NCI-H2196 treated with DMSO at 0.1 percent for 48 hours (cell line): ENCODE data around the gene COX8C.

ENCODE experiments used
- DNase-seq: peaks from one replicate; lab custom pipeline; 2025; ENCODE audit not compliant: unreplicated experiment; lab: John Stamatoyannopoulos, UW

The COX8C gene

GRCh38 chr14:93346926-93347721, at the start of gene COX8C:
COX8C (plus strand) TSS chr14:93347182; CDS start chr14:93347269, 87 bp downstream.
- DNase-seq: no peak

DNA sequence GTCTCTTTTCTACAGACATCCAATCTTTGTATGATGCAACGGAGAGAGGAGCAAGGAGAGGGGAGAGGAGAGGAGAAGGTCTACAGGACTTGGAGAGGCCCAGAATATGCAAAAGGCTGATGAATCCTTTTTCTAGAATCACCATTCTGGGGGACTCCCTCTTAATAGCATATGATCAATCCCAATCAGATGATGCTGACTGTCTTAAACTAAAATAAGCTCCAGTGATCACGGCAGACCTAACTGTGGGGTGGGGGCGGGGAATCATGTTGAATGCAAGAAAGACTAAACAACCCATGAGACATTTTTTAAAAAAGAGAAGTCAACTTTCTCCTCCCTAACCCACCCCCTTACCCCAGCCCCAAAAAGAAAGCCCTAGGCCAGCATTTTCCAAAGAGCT, 47.6 kb upstream of the COX8C start:
- no peak for DNase-seq

DNA sequence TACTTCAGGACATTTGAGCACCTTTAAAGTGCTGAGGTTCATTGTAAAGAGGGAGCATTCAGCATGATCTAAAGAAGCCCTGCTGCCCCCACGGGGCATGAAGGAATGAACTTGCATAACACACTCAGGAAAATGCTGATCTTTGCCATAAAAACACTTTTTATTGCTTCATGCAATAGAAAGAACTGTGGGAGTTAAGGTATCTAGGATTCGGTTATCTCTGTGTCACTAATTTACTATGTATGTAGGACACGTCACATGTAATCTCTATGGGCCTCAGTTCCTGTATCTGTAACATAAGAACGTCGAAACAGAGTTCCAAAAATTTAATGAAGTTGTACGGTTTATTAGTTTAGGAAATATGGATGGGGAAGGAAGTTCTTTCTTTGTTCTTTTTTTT, 47.1 kb upstream of the COX8C start:
- DNase-seq: no peak

- no peak for DNase-seq
Observed at GRCh38 chr14:93301821-93302447, 45.0 kb upstream of the COX8C start.

DNA sequence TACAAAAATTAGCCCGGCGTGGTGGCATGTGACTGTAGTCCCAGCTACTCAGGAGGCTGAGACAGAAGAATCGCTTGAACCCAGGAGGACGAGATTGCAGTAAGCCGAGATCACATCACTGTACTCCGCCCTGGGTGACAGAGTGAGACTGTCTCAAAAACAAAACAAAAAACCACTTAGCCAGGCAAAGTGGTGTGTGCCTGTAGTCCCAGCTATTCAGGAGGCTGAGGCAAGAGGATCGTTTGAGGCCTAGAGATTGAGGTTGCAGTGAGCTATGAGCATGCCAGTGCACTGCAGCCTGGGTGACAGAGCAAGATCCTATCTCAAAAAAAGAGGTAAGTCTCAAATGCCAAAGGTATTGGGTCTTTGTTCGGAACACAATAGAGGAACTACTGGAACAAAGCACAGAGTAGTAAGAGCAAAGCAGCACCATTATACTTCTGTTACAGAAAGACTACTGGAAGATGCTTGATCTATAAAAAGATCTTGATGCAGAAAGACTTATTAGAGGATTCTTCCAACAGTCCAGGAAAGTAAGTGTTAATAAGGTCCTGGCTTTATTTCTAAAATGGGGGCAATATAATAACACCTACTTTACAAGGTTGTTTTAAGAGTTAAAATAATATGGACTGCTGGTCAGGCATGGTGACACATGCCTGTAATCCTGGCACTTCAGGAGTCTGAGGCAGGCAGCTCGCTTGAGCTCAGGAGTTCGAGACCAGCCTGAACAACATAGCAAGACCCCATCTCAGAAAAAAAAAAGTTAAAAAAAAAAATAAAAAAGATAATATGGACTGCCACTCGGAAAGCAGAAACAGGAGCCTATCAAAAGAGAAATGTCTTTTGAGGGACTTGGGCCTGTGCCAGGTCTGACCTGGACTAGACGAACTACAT, 44.0 kb upstream of the COX8C start:
- DNase-seq: no peak

- no peak for DNase-seq
Observed at GRCh38 chr14:93303659-93304058, 43.3 kb upstream of the COX8C start.

- no peak for DNase-seq
Observed at GRCh38 chr14:93304771-93305170, 42.2 kb upstream of the COX8C start.

DNA sequence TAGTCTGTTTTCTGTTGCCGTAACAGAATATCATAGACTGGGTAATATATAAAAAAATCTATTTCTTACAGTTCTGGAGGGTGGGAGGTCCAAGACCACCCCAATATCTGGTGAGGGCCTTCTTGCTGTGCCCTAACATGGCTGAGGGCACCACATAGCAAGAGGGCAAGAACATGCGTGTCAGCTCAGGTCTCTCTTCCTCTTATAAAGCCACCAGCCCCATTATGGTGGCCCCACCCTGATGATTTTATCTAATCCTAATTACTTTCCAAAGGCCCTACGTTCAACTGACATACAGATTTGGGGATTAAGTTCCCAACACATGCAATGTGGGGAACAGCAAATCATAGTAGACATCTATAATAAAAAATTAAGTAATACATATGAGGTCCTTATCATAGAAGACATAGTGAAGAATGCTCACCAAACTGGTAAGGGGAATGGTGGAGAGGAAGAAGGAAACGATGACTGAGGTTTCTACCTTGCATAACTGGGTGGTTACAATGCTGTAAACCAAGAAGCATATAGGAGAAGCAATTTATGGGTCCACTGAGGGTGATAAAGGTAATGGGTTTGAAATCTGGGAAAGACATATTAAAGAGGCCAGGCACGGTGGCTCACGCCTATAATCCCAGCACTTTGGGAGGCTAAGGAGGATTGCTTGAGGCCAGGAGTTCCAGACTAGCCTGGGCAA, 41.1 kb upstream of the COX8C start:
- no peak for DNase-seq

DNA sequence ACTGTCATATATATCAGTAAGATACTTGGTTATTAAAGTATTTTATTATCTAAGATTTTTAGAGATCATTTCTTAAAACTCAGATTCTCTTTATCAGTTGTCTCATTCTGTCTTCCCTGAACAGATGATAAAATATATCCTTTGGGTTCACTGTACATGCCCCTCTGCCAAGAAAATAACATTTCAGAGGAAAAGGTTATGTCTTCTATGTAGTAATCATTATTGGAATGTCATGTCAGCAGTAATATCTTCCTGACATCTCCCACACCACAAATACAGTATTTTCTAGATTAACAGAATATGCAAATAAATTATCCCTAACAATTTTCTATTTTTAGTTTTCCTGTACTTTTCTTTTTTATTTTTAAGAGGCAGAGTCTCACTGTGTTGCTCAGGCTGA, 40.2 kb upstream of the COX8C start:
- DNase-seq: no peak

- no peak for DNase-seq
Observed at GRCh38 chr14:93308686-93309345, 38.2 kb upstream of the COX8C start.

DNA sequence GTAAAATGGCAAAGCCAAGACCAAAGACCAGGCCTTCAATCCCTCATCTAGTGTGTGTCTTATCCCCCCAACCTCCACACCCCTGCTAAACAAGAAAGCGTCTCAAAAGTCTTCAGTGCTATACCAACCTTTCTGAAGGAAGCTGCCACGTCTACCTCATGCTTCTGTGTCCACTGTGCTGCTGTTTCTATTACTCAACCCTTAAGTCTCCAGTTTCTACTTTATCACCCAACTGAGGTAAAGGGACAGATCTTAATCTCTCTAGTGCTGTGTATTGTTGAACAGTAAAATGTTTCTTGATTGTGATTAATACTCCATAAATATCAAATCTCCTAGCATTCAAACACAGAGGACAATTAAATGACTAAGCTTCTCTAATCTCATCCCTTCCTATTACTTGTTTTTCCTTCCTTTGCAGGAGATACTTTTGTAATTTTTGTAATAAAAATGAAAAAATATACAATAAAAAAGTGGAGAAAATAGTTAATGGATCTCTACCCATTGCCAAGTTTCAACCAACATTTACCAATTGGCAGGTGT, 37.5 kb upstream of the COX8C start:
- no peak for DNase-seq

GRCh38 chr14:93311082-93311481, 35.9 kb upstream of the COX8C start:
- no peak for DNase-seq

- DNase-seq: no peak
Observed at GRCh38 chr14:93315575-93315974, 31.4 kb upstream of the COX8C start.

GRCh38 chr14:93316716-93317115, 30.3 kb upstream of the COX8C start:
- no peak for DNase-seq

- no peak for DNase-seq
Observed at GRCh38 chr14:93317210-93317874, 29.6 kb upstream of the COX8C start.

- no peak for DNase-seq
Observed at GRCh38 chr14:93317875-93318807, 28.8 kb upstream of the COX8C start.

DNA sequence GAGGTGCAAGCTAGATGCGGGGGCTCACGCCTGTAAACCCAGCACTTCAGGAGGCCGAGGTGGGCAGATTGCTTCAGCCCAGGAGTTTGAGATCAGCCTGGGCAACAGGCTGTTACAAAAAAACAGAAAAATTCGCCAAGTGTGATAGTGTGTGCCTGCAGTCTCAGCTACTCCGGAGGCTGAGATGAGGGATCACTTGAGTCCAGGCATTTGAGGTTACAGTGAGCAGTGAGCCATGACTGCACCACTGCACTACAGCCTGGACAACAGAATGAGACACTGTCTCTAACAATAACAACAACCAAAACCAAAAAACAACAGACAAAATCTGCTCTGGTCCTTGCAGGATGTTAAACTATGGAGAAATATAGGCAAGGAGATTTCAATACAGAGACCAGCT, 28.1 kb upstream of the COX8C start:
- no peak for DNase-seq

DNA sequence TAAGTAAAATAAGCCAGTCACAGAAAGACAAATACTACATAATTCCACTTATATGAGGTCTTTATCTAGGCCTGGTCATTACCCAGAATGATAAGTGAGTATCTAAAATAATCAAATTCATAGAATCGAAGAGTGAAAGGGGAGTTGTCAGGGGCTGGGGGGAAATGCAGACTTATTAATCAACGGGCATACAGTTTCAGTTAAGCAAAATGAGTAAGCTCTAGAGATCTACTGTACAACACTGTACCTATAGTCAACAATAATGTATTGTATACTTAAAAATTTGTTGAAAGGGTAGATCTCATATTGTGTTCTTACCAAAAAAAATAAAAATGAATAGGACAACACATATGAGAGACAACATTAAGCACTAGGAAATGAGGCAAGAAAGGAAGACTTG, 27.5 kb upstream of the COX8C start:
- no peak for DNase-seq

DNA sequence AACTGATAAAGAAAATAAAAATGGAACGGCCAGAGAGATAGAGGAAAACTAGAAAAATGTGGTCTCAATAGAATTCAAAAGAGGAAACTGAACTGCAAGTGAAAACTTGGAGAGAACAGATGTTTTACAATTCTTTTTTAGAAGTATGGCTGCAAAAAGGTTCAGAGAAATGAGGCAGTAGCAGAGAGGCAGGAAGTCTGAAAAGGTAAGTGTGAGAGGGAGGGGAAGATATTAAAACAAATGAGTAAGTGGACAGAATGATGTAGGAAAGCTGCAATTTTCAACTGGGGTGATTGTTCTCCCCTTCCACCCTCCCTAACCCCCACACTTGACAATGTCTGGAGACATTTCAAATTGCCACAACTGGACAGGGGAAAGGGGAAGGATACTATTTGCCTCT, 27.0 kb upstream of the COX8C start:
- no peak for DNase-seq
